OCI-LY3 (cell line): ENCODE measurements around the gene TCEANC.
A peak's percentile ranks its signal among the peaks of the same experiment; 100 is the strongest.
"Not testable (repeated sequence)": the region's sequence is repeated elsewhere in the genome, so short reads cannot be mapped to it uniquely, and the experiment has no call there.

Source experiments
- H2AFZ ChIP-seq: fragments of 200-600, 300-600 bp; shearing (Covaris generic); 2 replicates; pipeline ENCODE4 v1.6.0; 2014; ENCODE audit warnings: antibody characterized with exemption, low read depth, low read length
- H3K27ac ChIP-seq: fragments of 200-600, 300-600 bp; sonication (generic); 2 replicates; pipeline ENCODE4 v1.5.1; 2014; ENCODE audit warnings: mild to moderate bottlenecking, low read length, moderate library complexity, mixed read lengths
- H3K27me3 ChIP-seq: fragments of 200-600, 300-600 bp; sonication (generic); 2 replicates; pipeline ENCODE4 v1.6.1; 2014; ENCODE audit warnings: low read depth, low read length, mixed read lengths
- H3K36me3 ChIP-seq: fragments of 200-600, 300-600 bp; sonication (generic); replicated peaks from 2 replicates; pipeline ENCODE3; 2014; ENCODE audit warnings: low read depth, low read length, mixed read lengths
- H3K4me1 ChIP-seq: fragments of 300-600, 200-600 bp; sonication (generic); 2 replicates; pipeline ENCODE4 v1.6.1; 2014; ENCODE audit warnings: low read length, mixed read lengths
- H3K4me2 ChIP-seq: fragments of 200-600, 300-600 bp; sonication (generic); 2 replicates; pipeline ENCODE4 v1.6.1; 2014; ENCODE audit warnings: low read length, mixed read lengths
- H3K4me3 ChIP-seq: fragments of 300-600, 200-600 bp; sonication (generic); 2 replicates; pipeline ENCODE4 v1.5.1; 2014; ENCODE audit warnings: antibody characterized with exemption, mild to moderate bottlenecking, low read length, moderate library complexity
- H3K79me2 ChIP-seq: fragments of 300-600, 200-600 bp; shearing (Covaris generic); 2 replicates; pipeline ENCODE4 v1.6.1; 2014; ENCODE audit warnings: mild to moderate bottlenecking, low read length, mixed read lengths
- H3K9ac ChIP-seq: fragments of 300-600, 200-600 bp; shearing (Covaris generic); 2 replicates; pipeline ENCODE4 v1.6.0; 2014; ENCODE audit warnings: mild to moderate bottlenecking, low read length, moderate library complexity
- H3K9me3 ChIP-seq: fragments of 200-600, 300-600 bp; shearing (Covaris generic); 2 replicates; pipeline ENCODE4 v1.6.1; 2014; ENCODE audit warnings: low read length, mixed read lengths; ENCODE audit not compliant: insufficient read depth
- H4K20me1 ChIP-seq: fragments of 200-600, 300-600 bp; sonication (generic); 2 replicates; pipeline ENCODE4 v1.6.1; 2016; ENCODE audit warnings: low read length, mixed read lengths; ENCODE audit not compliant: insufficient read depth
- EZH2phosphoT487 ChIP-seq: fragments of 200-600 bp; shearing (Covaris generic); IDR thresholded peaks from 2 replicates; pipeline ENCODE4 v1.6.1; 2018; ENCODE audit warnings: antibody characterized with exemption, mixed run types, low read depth
- TF ChIP-seq, protein P1 (sequence below): fragments of 200-600, 300-600 bp; sonication (generic); IDR thresholded peaks from 2 replicates; pipeline ENCODE4 v1.5.1; 2014; ENCODE audit warnings: antibody characterized with exemption, low read length, low read depth

The TCEANC gene

DNA sequence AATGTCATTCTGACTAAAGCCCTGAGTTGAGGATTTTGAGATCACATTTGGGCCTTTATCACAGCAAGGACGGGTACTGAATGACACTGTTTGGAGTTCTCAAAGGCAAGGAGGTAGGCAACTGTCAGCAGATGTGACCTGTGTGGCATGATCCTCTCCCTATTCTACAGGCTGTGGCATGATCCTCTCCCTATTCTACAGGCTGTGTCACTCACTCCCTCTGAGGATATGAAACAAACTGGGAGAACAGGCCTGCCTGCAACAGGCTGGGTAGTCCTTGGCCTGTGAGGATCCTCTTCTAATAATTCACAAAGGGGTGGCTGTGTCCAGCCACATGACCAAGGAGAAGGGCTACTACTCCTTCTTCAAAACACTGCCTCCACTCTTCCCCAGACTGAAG lies 14.9 kb upstream of the TCEANC start:
- no peak overlapping the region for H2AFZ ChIP-seq
- H4K20me1 ChIP-seq, result no peaks in the 10 kb centered on the region
- no peaks in the 10 kb centered on the region for H3K4me1 ChIP-seq
- H3K27me3 ChIP-seq, result no peaks in the 10 kb centered on the region
- TF ChIP-seq, protein P1, sequence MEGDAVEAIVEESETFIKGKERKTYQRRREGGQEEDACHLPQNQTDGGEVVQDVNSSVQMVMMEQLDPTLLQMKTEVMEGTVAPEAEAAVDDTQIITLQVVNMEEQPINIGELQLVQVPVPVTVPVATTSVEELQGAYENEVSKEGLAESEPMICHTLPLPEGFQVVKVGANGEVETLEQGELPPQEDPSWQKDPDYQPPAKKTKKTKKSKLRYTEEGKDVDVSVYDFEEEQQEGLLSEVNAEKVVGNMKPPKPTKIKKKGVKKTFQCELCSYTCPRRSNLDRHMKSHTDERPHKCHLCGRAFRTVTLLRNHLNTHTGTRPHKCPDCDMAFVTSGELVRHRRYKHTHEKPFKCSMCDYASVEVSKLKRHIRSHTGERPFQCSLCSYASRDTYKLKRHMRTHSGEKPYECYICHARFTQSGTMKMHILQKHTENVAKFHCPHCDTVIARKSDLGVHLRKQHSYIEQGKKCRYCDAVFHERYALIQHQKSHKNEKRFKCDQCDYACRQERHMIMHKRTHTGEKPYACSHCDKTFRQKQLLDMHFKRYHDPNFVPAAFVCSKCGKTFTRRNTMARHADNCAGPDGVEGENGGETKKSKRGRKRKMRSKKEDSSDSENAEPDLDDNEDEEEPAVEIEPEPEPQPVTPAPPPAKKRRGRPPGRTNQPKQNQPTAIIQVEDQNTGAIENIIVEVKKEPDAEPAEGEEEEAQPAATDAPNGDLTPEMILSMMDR, result no peak
- no peak for TF ChIP-seq EZH2phosphoT487
- no peaks in the 10 kb centered on the region for H3K79me2 ChIP-seq
- no peak overlapping the region for H3K9ac ChIP-seq
- no peak overlapping the region for H3K27ac ChIP-seq
- H3K36me3 ChIP-seq, result no peaks in the 10 kb centered on the region
- H3K9me3 ChIP-seq, result no peaks in the 10 kb centered on the region
- H3K4me2 ChIP-seq, result no peak overlapping the region
- H3K4me3 ChIP-seq, result no peak overlapping the region

DNA sequence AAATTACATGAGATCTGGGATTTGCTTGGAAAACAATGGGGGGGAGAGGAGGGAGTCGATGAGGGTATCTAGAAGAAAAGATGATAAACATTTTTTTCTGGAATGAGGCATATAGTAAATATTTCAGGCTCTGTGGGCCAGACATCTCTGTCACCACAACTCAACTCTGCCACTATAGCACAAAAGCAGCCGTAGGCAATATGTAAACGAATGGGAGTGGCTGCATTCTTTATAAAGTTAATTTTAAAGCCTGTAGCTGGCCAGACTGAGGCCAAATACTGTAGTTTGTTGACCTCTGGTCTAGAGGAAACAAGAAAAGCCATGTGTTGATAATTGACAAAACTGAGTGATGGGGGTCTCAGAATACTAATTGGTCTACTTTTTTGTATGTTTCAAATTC lies 14.1 kb upstream of the TCEANC start:
- Histone ChIP-seq H3K27me3 (no peaks in the 10 kb centered on the region), H3K4me3 (no peak overlapping the region), H3K36me3 (no peaks in the 10 kb centered on the region), H3K27ac (no peak overlapping the region), H4K20me1 (no peaks in the 10 kb centered on the region), H2AFZ (no peak overlapping the region), H3K79me2 (no peaks in the 10 kb centered on the region), H3K4me1 (no peaks in the 10 kb centered on the region), H3K9ac (no peak overlapping the region), H3K9me3 (no peaks in the 10 kb centered on the region), H3K4me2 (no peak overlapping the region)
- no peak for TF ChIP-seq EZH2phosphoT487
- TF ChIP-seq, protein P1, result no peak

DNA sequence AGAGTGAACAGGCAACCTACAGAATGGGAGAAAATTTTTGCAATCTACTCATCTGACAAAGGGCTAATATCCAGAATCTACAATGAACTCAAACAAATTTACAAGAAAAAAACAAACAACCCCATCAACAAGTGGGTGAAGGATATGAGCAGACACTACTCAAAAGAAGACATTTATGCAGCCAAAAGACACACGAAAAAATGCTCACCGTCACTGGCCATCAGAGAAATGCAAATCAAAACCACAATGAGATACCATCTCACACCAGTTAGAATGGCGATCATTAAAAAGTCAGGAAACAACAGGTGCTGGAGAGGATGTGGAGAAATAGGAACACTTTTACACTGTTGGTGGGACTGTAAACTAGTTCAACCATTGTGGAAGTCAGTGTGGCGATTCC lies 11.3 kb upstream of the TCEANC start:
- not testable (repeated sequence) for H3K79me2 ChIP-seq, H3K27me3 ChIP-seq, H4K20me1 ChIP-seq, H3K9me3 ChIP-seq, H3K4me2 ChIP-seq, H3K4me1 ChIP-seq, H3K9ac ChIP-seq, H3K27ac ChIP-seq, H3K4me3 ChIP-seq, H2AFZ ChIP-seq, H3K36me3 ChIP-seq

DNA sequence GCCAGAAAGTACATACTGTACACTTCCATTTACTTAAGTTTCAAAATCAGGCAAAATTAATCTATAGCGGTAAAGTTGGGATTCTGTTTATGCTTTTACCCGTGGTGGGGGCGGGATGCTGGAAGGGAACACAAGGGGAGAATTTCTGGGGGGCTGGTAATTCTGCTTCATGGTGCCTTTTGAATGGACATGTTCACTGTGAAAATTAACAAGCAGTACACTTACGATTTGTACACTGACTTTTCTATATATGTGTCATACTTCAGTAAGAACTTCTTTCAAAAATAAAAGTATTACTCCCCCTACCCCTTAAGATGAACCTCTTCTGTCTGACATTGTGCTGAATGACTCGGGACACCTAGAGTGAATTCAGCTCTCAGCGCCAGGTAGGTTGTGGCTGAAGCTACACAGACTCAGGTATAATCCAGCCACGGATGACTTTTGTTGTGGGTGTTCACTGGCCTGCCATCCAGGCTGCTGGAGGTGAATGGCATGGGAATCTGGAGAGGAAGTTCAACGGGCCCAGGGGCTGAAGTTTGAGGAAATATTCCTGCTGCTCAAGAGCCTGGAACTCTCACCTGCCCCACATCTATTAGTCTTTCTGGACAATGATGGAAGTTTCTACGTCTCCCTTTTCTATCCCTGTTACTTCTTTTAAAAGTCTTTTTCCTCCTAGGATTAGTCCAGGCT lies 7.3 kb upstream of the TCEANC start:
- peak overlapping the region; percentile 15 for H3K4me2 ChIP-seq
- 0 out of 2 replicates have a peak overlapping the region, but pooled peaks have one; percentile 29 for H2AFZ ChIP-seq
- no peaks in the 10 kb centered on the region for H4K20me1 ChIP-seq
- H3K27me3 ChIP-seq, result no peaks in the 10 kb centered on the region
- H3K79me2 ChIP-seq, result no peaks in the 10 kb centered on the region
- no peak overlapping the region for H3K27ac ChIP-seq
- TF ChIP-seq EZH2phosphoT487, result no peak
- TF ChIP-seq, protein P1, result no peak
- H3K9me3 ChIP-seq, result no peaks in the 10 kb centered on the region
- H3K9ac ChIP-seq, result no peak overlapping the region
- no peak overlapping the region for H3K4me3 ChIP-seq
- no peaks in the 10 kb centered on the region for H3K36me3 ChIP-seq
- no peaks in the 10 kb centered on the region for H3K4me1 ChIP-seq
